HG03575 (cell line): Measurements from ENCODE around the gene DUS2.
"Not testable (repeated sequence)": the region's sequence is repeated elsewhere in the genome, so short reads cannot be mapped to it uniquely, and the experiment has no call there.

ENCODE experiments used
- ATAC-seq: cut with Tn5 transposase; IDR thresholded peaks from one replicate; pipeline ENCODE4 v1.9.1; 2021; ENCODE audit not compliant: unreplicated experiment, insufficient number of reproducible peaks, low FRiP score; ENCODE audit errors: extremely low read depth

DUS2 gene

GRCh38 chr16:68111379-68111778 lies 88.3 kb downstream of the DUS2 start:
- no peak for ATAC-seq

- no peak for ATAC-seq
Observed at GRCh38 chr16:68113059-68113761, 90.1 kb downstream of the DUS2 start.

- no peak for ATAC-seq
Observed at GRCh38 chr16:68113765-68114240, 90.7 kb downstream of the DUS2 start.

GRCh38 chr16:68114939-68115338 lies 91.9 kb downstream of the DUS2 start:
- not testable (repeated sequence) for ATAC-seq

- ATAC-seq, result no peak
Observed at GRCh38 chr16:68115851-68116250, 92.8 kb downstream of the DUS2 start.

- ATAC-seq, result no peak
Observed at GRCh38 chr16:68116256-68116867, 93.3 kb downstream of the DUS2 start.

- ATAC-seq, result no peak
Observed at GRCh38 chr16:68117884-68118283, 94.8 kb downstream of the DUS2 start.

GRCh38 chr16:68118954-68119353 lies 95.9 kb downstream of the DUS2 start:
- not testable (repeated sequence) for ATAC-seq

GRCh38 chr16:68120496-68120895 lies 97.4 kb downstream of the DUS2 start:
- not testable (repeated sequence) for ATAC-seq

- ATAC-seq, result no peak
Observed at GRCh38 chr16:68126395-68126794, 103.3 kb downstream of the DUS2 start.

- ATAC-seq, result no peak
Observed at GRCh38 chr16:68128577-68129305, 105.7 kb downstream of the DUS2 start.
